Ectodermal cell (in vitro differentiated cells): ENCODE measurements around the gene DMKN.

Experiments
- H3K27ac ChIP-seq: 2 replicates; pipeline ENCODE4 v1.7.0; 2013; ENCODE audit warnings: mild to moderate bottlenecking, low read depth, low read length; ENCODE audit not compliant: insufficient read depth, poor library complexity, severe bottlenecking
- H3K27me3 ChIP-seq: 2 replicates; pipeline ENCODE4 v1.7.0; 2013; ENCODE audit warnings: mild to moderate bottlenecking, low read length; ENCODE audit not compliant: insufficient read depth, control insufficient read depth, poor library complexity, severe bottlenecking
- H3K36me3 ChIP-seq: one replicate; pipeline ENCODE4 v1.7.0; 2013; ENCODE audit warnings: low read length; ENCODE audit not compliant: control insufficient read depth, insufficient read depth
- H3K4me1 ChIP-seq: one replicate; pipeline ENCODE4 v1.7.0; 2013; ENCODE audit warnings: low read length; ENCODE audit not compliant: control insufficient read depth, insufficient read depth
- H3K4me3 ChIP-seq: 2 replicates; pipeline ENCODE4 v1.7.0; 2013; ENCODE audit warnings: low read depth, low read length, control low read depth; ENCODE audit not compliant: insufficient read depth
- H3K9me3 ChIP-seq: 2 replicates; pipeline ENCODE4 v1.7.0; 2013; ENCODE audit warnings: mild to moderate bottlenecking, low read length, moderate library complexity; ENCODE audit not compliant: control insufficient read depth
- WGBS, 2 experiments: methylation state at CpG; one replicate each; pipeline ENCODE4 v1.1.7; 2013; ENCODE audit warnings: missing lambda C conversion rate in 2 of 2; 5-methylcytosine and 5-hydroxymethylcytosine counted together

The DMKN gene

DNA sequence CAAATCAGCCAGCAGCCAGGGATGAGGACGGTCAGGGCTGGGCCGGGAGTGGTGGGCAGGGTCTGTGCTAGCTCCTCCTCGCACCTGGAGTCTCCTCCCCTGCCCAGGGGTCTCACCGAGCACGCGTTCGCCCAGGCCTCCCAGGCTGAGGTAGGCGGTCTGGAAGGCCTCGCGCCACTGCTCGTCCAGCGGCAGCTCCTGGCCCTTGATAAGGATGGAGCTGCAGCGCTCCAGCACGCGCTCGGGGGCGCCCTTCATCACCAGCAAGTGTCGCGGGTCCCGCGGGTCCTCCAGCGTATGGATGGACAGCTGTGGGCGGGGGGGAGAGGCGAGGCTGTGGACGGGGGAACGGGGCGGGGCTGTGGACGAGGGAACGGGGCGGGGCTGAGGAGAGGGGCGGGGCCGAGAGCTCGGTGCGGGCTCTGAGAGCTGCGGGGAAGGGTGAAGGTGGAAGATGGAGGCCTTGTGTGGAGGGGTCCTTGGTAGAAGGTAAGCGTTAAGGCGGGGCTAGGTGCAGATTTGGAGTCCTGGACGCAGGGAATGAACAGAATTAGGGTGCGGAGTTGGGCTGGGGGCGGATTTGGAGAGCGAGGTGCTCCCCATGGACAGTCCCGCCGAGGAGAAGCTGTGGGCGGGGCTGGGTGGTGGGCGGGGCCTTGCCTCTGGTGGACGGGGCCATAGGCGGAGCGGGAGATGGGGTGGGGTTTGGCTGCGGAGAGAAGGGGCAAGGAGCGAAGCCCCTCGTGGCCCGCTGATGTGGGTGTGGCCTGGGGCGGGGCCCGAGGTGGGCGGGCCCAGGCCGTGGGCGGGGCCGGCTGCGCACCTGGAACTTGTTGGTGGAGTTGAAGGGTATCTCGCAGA is 44.3 kb upstream of the DMKN start:
- Histone ChIP-seq H3K27ac (no peak overlapping the region), H3K36me3 (no peaks in the 10 kb centered on the region), H3K4me3 (peak overlapping the region; percentile 38), H3K9me3 (no peaks in the 10 kb centered on the region), H3K4me1 (no peaks in the 10 kb centered on the region), H3K27me3 (peaks cover 46% of the 10 kb centered on the region)
- 1% methylated on average over 60 of the region's 60 CpGs for WGBS, 2 experiments

- Histone ChIP-seq H3K9me3 (no peaks in the 10 kb centered on the region), H3K27ac (no peak overlapping the region), H3K4me1 (no peaks in the 10 kb centered on the region), H3K4me3 (no peak overlapping the region), H3K36me3 (no peaks in the 10 kb centered on the region), H3K27me3 (peaks cover 46% of the 10 kb centered on the region)
- 84 to 87% methylated on average over 16 of the region's 16 CpGs for WGBS, 2 experiments
Observed at GRCh38 chr19:35556846-35557538, 43.5 kb upstream of the DMKN start.

DNA sequence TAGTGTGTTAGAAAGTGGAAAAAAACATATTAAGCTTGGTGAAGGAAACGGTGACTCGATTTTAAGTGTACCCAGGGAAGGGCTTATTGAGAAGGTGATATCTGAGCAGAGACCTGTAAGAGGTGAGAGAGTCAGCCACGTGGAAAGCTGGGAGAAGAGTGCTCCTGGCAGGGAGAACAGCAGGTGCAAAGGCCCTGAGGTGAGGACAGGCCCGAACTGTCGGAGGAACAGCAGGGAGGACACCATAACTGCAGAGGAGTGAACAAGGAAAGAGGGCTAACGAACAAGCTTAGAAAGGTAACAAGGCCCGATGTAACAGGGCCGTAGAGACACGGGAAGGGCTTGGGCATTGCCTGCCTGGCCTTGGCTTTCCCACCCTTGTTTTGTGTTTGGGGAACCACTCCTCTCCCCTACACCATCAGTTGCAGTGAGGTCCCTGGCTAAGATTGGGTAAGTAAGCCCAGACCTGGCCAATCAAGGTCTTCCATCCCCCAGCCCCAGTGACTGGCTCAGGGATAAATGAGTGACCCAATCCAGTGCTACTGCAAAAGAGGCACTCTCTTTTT is 42.7 kb upstream of the DMKN start:
- Histone ChIP-seq H3K4me1 (no peaks in the 10 kb centered on the region), H3K36me3 (no peaks in the 10 kb centered on the region), H3K9me3 (no peaks in the 10 kb centered on the region), H3K27me3 (peaks cover 46% of the 10 kb centered on the region), H3K4me3 (no peak overlapping the region), H3K27ac (no peak overlapping the region)
- 88 to 89% methylated on average over 9 of the region's 9 CpGs for WGBS, 2 experiments

DNA sequence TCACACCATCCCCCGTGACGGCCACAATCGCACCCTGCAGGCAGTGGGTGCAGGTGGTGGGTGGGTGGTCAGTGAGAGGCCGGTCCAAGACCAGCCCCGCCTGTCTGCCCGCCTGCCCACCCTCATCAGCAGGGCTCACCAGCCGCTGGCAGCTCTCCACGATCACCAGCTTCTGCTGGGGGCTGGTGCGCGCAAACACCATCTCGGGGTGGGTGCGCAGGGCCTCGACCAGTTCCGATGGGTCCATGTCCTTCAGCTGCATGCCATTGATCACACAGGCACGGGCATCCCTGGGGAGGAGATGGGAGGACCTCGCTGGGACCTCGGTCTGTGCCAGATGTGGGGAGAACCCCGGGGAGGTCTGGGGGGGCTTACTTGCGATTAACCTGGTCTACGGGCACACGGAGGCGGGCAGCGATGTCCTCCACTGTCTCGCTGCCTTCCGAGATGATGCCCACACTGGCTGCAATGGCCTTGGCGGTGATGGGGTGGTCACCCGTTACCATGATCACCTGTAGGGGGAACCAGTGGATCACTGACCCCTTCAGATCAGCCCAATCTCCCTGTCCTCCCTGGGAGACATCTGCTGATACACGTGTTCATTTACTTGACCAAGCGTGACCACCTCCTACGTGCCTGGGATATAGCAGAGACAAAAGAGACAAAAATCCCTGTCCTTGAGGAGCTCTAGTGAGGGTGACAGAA is 42.0 kb upstream of the DMKN start:
- H3K36me3 ChIP-seq = no peaks in the 10 kb centered on the region
- no peak overlapping the region for H3K27ac ChIP-seq
- H3K9me3 ChIP-seq = no peaks in the 10 kb centered on the region
- WGBS, 2 experiments = 73 to 74% methylated on average over 30 of the region's 30 CpGs
- no peak overlapping the region for H3K4me3 ChIP-seq
- H3K27me3 ChIP-seq = peaks cover 40% of the 10 kb centered on the region
- no peaks in the 10 kb centered on the region for H3K4me1 ChIP-seq

DNA sequence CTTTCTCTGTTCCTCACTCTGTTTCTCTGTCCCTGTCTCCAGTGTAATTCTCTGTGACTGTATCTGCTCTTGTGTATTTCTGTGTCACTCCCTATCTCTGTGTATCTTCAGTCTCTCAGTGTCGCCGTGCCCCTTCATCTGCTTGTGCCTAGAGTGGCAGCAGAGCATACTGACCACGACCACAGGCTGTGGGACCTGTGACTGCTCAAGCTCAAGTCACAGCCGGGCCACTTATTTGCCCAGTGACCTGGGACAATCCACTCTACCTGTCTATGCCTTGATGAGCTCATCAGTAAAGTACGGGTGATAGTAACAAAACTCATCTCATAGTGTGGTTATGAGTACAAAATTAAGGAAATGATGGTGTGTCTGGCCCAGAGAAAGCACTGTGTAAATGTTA is 40.6 kb upstream of the DMKN start:
- Histone ChIP-seq H3K27ac (no peak overlapping the region), H3K4me1 (no peaks in the 10 kb centered on the region), H3K36me3 (no peaks in the 10 kb centered on the region), H3K9me3 (no peaks in the 10 kb centered on the region), H3K4me3 (no peak overlapping the region), H3K27me3 (peaks cover 27% of the 10 kb centered on the region)
- 78% methylated on average over 5 of the region's 5 CpGs for WGBS, 2 experiments

- Histone ChIP-seq H3K9me3 (no peaks in the 10 kb centered on the region), H3K27ac (no peak overlapping the region), H3K27me3 (peaks cover 21% of the 10 kb centered on the region), H3K4me3 (no peak overlapping the region), H3K4me1 (no peaks in the 10 kb centered on the region), H3K36me3 (no peaks in the 10 kb centered on the region)
- 78% methylated on average over 14 of the region's 14 CpGs for WGBS, 2 experiments
Observed at GRCh38 chr19:35553385-35554000, 40.0 kb upstream of the DMKN start.

GRCh38 chr19:35552534-35553384 is 39.3 kb upstream of the DMKN start:
- 85 to 87% methylated on average over 13 of the region's 13 CpGs for WGBS, 2 experiments
- Histone ChIP-seq H3K9me3 (no peaks in the 10 kb centered on the region), H3K27me3 (peaks cover 14% of the 10 kb centered on the region), H3K36me3 (no peaks in the 10 kb centered on the region), H3K4me3 (no peak overlapping the region), H3K4me1 (no peaks in the 10 kb centered on the region), H3K27ac (no peak overlapping the region)

GRCh38 chr19:35551091-35551810 is 37.8 kb upstream of the DMKN start:
- Histone ChIP-seq H3K4me3 (no peak overlapping the region), H3K27me3 (peaks cover under 1% of the 10 kb centered on the region), H3K36me3 (no peaks in the 10 kb centered on the region), H3K27ac (no peak overlapping the region), H3K4me1 (peaks cover 4% of the 10 kb centered on the region), H3K9me3 (no peaks in the 10 kb centered on the region)
- WGBS, 2 experiments = 94% methylated on average over 21 of the region's 21 CpGs
